KMS-11 (cell line): Measurements from ENCODE around the gene TK2.

ENCODE experiments used
- H2AFZ ChIP-seq: fragments of 200-600 bp; sonication (generic); 2 replicates; pipeline ENCODE4 v1.6.1; 2016; ENCODE audit warnings: antibody characterized with exemption, mixed run types, low read depth
- H3K27ac ChIP-seq: fragments of 200-600 bp; sonication (generic); 2 replicates; pipeline ENCODE4 v1.6.1; 2016; ENCODE audit warnings: mild to moderate bottlenecking, mixed run types
- H3K27me3 ChIP-seq: fragments of 200-600 bp; sonication (generic); 2 replicates; pipeline ENCODE4 v1.6.1; 2017; ENCODE audit warnings: mild to moderate bottlenecking, low read depth, mixed run types, moderate library complexity; ENCODE audit not compliant: insufficient read depth
- H3K36me3 ChIP-seq: fragments of 200-600 bp; sonication (generic); 2 replicates; pipeline ENCODE4 v1.6.1; 2017; ENCODE audit warnings: mild to moderate bottlenecking, mixed run types; ENCODE audit not compliant: insufficient read depth
- H3K4me1 ChIP-seq: fragments of 200-600 bp; sonication (generic); 2 replicates; pipeline ENCODE4 v1.6.1; 2016; ENCODE audit warnings: mild to moderate bottlenecking, low read depth, mixed run types; ENCODE audit not compliant: poor library complexity, severe bottlenecking
- H3K4me2 ChIP-seq: fragments of 200-600 bp; sonication (generic); 2 replicates; pipeline ENCODE4 v1.7.0; 2016; ENCODE audit warnings: mild to moderate bottlenecking, mixed run types
- H3K4me3 ChIP-seq: fragments of 200-600 bp; sonication (generic); IDR thresholded peaks from 2 replicates; pipeline ENCODE4 v1.6.1; 2017; ENCODE audit warnings: low read depth, low read length, mixed read lengths; ENCODE audit not compliant: insufficient read depth
- H3K79me2 ChIP-seq: fragments of 200-600 bp; sonication (generic); 2 replicates; pipeline ENCODE4 v1.6.1; 2016; ENCODE audit warnings: low read depth, mixed run types; ENCODE audit not compliant: insufficient read depth
- H3K9ac ChIP-seq: fragments of 200-600 bp; sonication (generic); 2 replicates; pipeline ENCODE4 v1.6.1; 2016; ENCODE audit warnings: mild to moderate bottlenecking, mixed run types
- H4K20me1 ChIP-seq: fragments of 200-600 bp; sonication (generic); 2 replicates; pipeline ENCODE4 v1.6.1; 2016; ENCODE audit warnings: mild to moderate bottlenecking, mixed run types; ENCODE audit not compliant: insufficient read depth
- CTCF ChIP-seq: fragments of 200-600 bp; sonication (generic); conservative IDR thresholded peaks from 2 replicates; pipeline ENCODE4 v1.6.1; 2017; ENCODE audit warnings: low read depth, mild to moderate bottlenecking, antibody characterized with exemption, low read length, moderate library complexity, mixed read lengths

Gene TK2

GRCh38 chr16:66525396-66526180 lies 24.3 kb downstream of the TK2 start:
- peaks cover 75% of the 10 kb centered on the region for H3K4me1 ChIP-seq
- no peaks in the 10 kb centered on the region for H4K20me1 ChIP-seq
- H3K27ac ChIP-seq: peak overlapping the region; percentile 97; the same call in 1 of the 2 replicates
- TF ChIP-seq CTCF: no peak
- H3K27me3 ChIP-seq: no peaks in the 10 kb centered on the region
- no peak overlapping the region for H3K9ac ChIP-seq
- no peak overlapping the region for H2AFZ ChIP-seq
- H3K79me2 ChIP-seq: no peaks in the 10 kb centered on the region
- H3K4me3 ChIP-seq: no peak overlapping the region
- H3K4me2 ChIP-seq: peak overlapping the region; percentile 92; the same call in 1 of the 2 replicates
- no peaks in the 10 kb centered on the region for H3K36me3 ChIP-seq

GRCh38 chr16:66524601-66525164 lies 25.2 kb downstream of the TK2 start:
- no peak for TF ChIP-seq CTCF
- Histone ChIP-seq H3K4me3 (no peak overlapping the region), H3K4me2 (peak overlapping the region; percentile 92), H3K9ac (peak overlapping the region; percentile 72; the same call in 1 of the 2 replicates), H3K79me2 (no peaks in the 10 kb centered on the region), H3K27ac (peak overlapping the region; percentile 97), H4K20me1 (no peaks in the 10 kb centered on the region), H3K36me3 (no peaks in the 10 kb centered on the region), H2AFZ (peak overlapping the region; percentile 7; the same call in 1 of the 2 replicates), H3K4me1 (peaks cover 84% of the 10 kb centered on the region), H3K27me3 (no peaks in the 10 kb centered on the region)

- no peak for TF ChIP-seq CTCF
- Histone ChIP-seq H3K27ac (peak overlapping the region; percentile 97), H3K9ac (peak overlapping the region; percentile 72), H3K4me2 (peak overlapping the region; percentile 92), H4K20me1 (no peaks in the 10 kb centered on the region), H2AFZ (peak overlapping the region; percentile 7; the same call in 1 of the 2 replicates), H3K4me3 (no peak overlapping the region), H3K79me2 (no peaks in the 10 kb centered on the region), H3K4me1 (peaks cover 91% of the 10 kb centered on the region), H3K27me3 (no peaks in the 10 kb centered on the region), H3K36me3 (no peaks in the 10 kb centered on the region)
These were observed 26.0 kb downstream of the TK2 start for GRCh38 chr16:66523861-66524354.

GRCh38 chr16:66522816-66523590 lies 26.9 kb downstream of the TK2 start:
- peak overlapping the region; percentile 4; the same call in 1 of the 2 replicates for H2AFZ ChIP-seq
- no peaks in the 10 kb centered on the region for H4K20me1 ChIP-seq
- H3K27ac ChIP-seq: peak overlapping the region; percentile 97
- no peak overlapping the region for H3K4me3 ChIP-seq
- no peak for TF ChIP-seq CTCF
- no peaks in the 10 kb centered on the region for H3K27me3 ChIP-seq
- peaks cover 100% of the 10 kb centered on the region for H3K4me1 ChIP-seq
- H3K4me2 ChIP-seq: peak overlapping the region; percentile 92
- H3K79me2 ChIP-seq: no peaks in the 10 kb centered on the region
- H3K36me3 ChIP-seq: no peaks in the 10 kb centered on the region
- peak overlapping the region; percentile 72 for H3K9ac ChIP-seq
